Activated CD4-positive, alpha-beta T cell treated with anti-CD3 and anti-CD28 coated beads for 4 hours (primary cell): Measurements from ENCODE around the gene CYP3A4.

Experiments used
- DNase-seq, 2 donors: peaks; one replicate each; pipeline ENCODE4 v3.0.0-alpha.2; 2020

CYP3A4 gene

GRCh38 chr7:99720800-99721595 lies 63.0 kb downstream of the CYP3A4 start:
- no peak for DNase-seq

- no peak for DNase-seq
Measured at GRCh38 chr7:99719996-99720769, 63.8 kb downstream of the CYP3A4 start.

- no peak for DNase-seq
Measured at GRCh38 chr7:99713995-99714570, 69.9 kb downstream of the CYP3A4 start.

GRCh38 chr7:99709838-99710578 lies 74.0 kb downstream of the CYP3A4 start:
- DNase-seq = no peak

GRCh38 chr7:99709260-99709659 lies 74.7 kb downstream of the CYP3A4 start:
- no peak for DNase-seq

GRCh38 chr7:99707096-99707495 lies 76.9 kb downstream of the CYP3A4 start:
- DNase-seq = no peak
